ENCODE data around the gene ATAD1. TPM values are rescaled to one million over a fixed set of nuclear protein-coding genes. Genes with fewer than 3 reads are reported as not detected.
A peak's percentile ranks its signal among the peaks of the same experiment; 100 is the strongest.

ATAD1 gene
- total and polyA plus RNA-seq, 10 of the 15 experiments (the other 5 are each of a cell fraction or from before 2014, with no cell fraction given): 24.7 to 59.3 (median 41.1) TPM

- peak; percentile 32; the same call in 1 of the 2 replicates for TF ChIP-seq SMC3 (IDR thresholded peaks at IDR 0.05; ENCODE audit: borderline replicate concordance, low read length)
These were observed 46.0 kb downstream of the ATAD1 start (continued) for GRCh38 chr10:87771871-87772500.

DNA sequence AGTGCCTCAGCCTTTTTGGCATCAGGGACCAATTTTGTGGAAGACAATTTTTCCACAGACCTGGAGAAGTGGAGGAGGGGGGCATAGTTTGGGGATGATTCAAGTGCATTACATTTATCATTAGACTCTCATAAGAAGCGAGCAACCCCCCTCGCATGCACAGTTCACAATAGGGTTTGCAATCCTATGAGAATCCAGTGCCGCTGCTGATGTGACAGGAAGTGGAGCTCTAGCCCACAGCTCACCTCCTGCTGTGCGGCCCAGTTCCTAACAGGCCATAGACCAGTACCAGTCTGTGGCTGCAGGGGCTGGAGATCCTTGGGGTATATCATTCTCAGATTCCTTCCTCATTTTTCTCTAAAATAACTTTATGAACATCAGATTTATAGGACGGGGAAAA lies 50.8 kb downstream of the ATAD1 start:
- POLR2A ChIA-PET: no interaction called here
- Histone ChIP-seq H3K9ac (ENCODE audit: control insufficient read depth, insufficient read depth, low read length) (no peak overlapping the region), H3K9me3 (replicated peaks; ENCODE audit: control insufficient read depth, insufficient read depth, low read length) (no peaks in the 10 kb centered on the region), H4K20me1 (ENCODE audit: control insufficient read depth, insufficient read depth) (no peaks in the 10 kb centered on the region), H3K36me3 (ENCODE audit: control insufficient read depth in 2 of 2, insufficient read depth in 2 of 2, low read length in 1 of 2) (peaks cover 0 to 9% of the 10 kb centered on the region in 2 experiments; a peak in 3 of 4 replicates), H3K27me3 (replicated peaks in 1 of 2; ENCODE audit: control insufficient read depth in 2 of 2, insufficient read depth in 2 of 2, low read length in 1 of 2) (no peaks in the 10 kb centered on the region), H3K27ac (ENCODE audit: control insufficient read depth, insufficient read depth) (no peak overlapping the region), H3K4me2 (ENCODE audit: control insufficient read depth, insufficient read depth) (no peak overlapping the region), H3K4me1 (ENCODE audit: control insufficient read depth, insufficient read depth, low read length) (no peaks in the 10 kb centered on the region), H3K79me2 (ENCODE audit: control insufficient read depth, insufficient read depth, low read length) (no peaks in the 10 kb centered on the region), H3K4me3 (no peak overlapping the region), H2AFZ (ENCODE audit: control insufficient read depth, low read depth, low read length) (no peak overlapping the region)
- BruUV-seq (replicated peaks): no TSS peak
- in situ Hi-C loops (cut with MboI): no loop called here
- CTCF ChIA-PET: interaction anchor here (0.7 kb wide), 2 partner anchors 132 to 191 kb away, joined by 3 read pairs; no protein-coding TSS in a partner anchor
- intact Hi-C loops (cut with micrococcal nuclease; ENCODE audit: unreplicated experiment): no loop called here
- TF ChIP-seq NFYB (IDR thresholded peaks at IDR 0.05; ENCODE audit: insufficient read depth, low read depth, low read length): no peak
- no peak for TF ChIP-seq SMC3 (IDR thresholded peaks at IDR 0.05; ENCODE audit: borderline replicate concordance, low read length)
- TF ChIP-seq HDAC2 (IDR thresholded peaks at IDR 0.05): no peak
- TF ChIP-seq ZBED1 (IDR thresholded peaks at IDR 0.05; ENCODE audit: borderline replicate concordance): no peak
- TF ChIP-seq CHD1 (IDR thresholded peaks at IDR 0.05; ENCODE audit: low read depth, low read length): no peak
- TF ChIP-seq POU2F2 (IDR thresholded peaks at IDR 0.05; ENCODE audit: borderline replicate concordance, low read depth, low read length): no peak
- no peak for TF ChIP-seq ATF3 (IDR thresholded peaks at IDR 0.05; ENCODE audit: borderline replicate concordance, extremely low read depth, low read depth, low read length)
- no peak for TF ChIP-seq RCOR1 (conservative IDR thresholded peaks at IDR 0.05; ENCODE audit: low read depth, low read length)
- TF ChIP-seq CTCF (IDR thresholded peaks at IDR 0.05 in 2 of 3, conservative IDR thresholded peaks at IDR 0.05 in 1 of 3; ENCODE audit: control insufficient read depth in 2 of 3, extremely low read depth in 1 of 3, insufficient read depth in 1 of 3, low read depth in 3 of 3, low read length in 3 of 3): no peak
- TF ChIP-seq USF2 (IDR thresholded peaks at IDR 0.05; ENCODE audit: borderline replicate concordance, low read depth, low read length): no peak
- TF ChIP-seq YY1 (IDR thresholded peaks at IDR 0.05; ENCODE audit: low read depth, low read length): no peak
- FAIRE-seq (no peak), DNase-seq (ENCODE audit: low read depth, low spot score) (no peak), ATAC-seq (no peak)
- 98% methylated on average over 5 of the region's 5 CpGs for WGBS (ENCODE audit: insufficient coverage, insufficient replicate concordance, low lambda C conversion rate, missing lambda C conversion rate)
- RAD21 ChIA-PET (ENCODE audit: unreplicated experiment): interaction anchor here (0.9 kb wide), 1 partner anchor 110 kb away, joined by 3 read pairs; no protein-coding TSS in a partner anchor
- SMC1A ChIA-PET (ENCODE audit: uncharacterized antibody, unreplicated experiment): no interaction called here

Measured in GM12878 (cell line).